ENCODE results near the gene IL17REL.
A peak's percentile ranks its signal among the peaks of the same experiment; 100 is the strongest.

The IL17REL gene

DNA sequence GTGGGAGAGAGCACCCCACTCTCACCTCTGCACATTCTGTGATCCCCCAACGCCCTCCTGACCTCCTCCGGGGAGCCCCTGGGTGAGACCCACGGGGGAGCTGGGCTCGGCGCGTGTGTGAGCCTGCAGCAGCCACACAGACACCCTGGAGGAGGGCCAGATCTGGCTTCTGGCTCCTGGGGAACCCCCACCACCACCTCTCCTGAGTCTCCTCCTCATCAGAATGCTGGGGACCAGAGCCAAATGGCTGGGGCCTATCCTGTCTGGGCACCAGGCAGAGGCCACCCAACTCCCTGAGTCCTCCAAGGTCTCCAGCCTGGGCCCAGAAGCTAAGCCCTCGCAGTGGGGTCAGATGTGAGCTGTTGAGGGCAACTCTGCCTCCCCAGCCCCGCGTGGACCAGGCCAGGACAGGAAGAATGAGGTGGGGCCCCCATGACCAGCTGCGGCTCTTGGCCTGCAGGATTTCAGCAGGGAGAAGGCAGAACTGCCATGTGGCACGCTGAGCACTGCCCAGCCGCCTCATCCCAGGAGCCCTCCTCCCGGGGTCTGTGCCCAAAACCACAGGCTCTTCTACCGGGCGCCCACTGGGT lies 57.5 kb downstream of the IL17REL start:
- DNase-seq = no peak

DNA sequence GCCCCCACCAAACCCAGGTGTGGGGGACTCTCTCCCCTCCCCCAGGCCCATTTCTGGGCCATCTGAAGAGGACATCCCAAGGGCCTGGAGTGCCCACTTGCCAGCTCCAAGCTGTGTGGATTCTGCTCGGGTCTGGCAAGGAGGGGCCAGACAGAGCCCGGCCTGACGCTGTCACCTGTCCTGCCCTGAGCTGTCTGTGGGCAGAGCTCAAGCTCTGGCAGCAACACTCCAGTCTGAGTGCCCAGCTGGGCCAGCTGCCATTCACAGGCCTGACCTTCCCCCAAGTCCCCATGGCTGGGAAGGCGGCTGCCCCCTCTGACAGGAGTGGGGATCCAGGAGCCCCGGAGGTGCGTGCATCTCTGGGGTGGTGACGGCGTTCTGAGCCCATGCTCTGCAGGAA lies 58.2 kb downstream of the IL17REL start:
- DNase-seq = no peak

DNA sequence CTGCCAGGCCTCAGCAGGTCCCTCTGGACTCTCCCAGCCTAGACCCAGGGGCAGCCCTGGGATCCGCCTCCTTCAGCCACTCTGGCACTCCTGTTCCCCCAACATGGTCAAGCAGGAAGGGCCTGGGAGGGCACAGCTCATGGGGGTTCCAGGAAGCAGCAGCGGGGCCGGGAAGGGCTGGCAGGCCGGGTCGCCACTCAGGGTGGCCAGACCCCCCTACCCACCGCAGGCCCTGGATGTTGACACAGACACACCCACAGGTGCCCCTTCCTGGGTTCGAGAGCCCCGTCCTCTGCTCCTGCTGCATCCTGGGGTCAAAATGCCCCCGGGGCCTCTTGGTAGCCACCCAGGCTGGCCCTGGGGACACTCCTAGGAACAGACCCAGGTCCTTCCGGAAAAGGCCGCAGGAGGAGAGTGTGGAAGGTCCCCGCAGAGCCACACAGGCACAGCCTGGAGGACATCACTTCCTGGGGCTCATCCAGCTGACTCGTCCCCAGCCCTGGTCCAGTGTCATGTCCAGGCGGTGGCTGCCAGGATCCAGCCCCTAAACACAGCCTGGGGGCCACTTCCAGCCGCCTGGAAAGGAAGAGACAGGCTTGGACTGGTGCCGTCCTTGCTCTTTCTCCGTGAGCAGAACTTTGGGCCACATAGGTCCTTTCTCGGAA lies 58.8 kb downstream of the IL17REL start:
- DNase-seq = no peak

DNA sequence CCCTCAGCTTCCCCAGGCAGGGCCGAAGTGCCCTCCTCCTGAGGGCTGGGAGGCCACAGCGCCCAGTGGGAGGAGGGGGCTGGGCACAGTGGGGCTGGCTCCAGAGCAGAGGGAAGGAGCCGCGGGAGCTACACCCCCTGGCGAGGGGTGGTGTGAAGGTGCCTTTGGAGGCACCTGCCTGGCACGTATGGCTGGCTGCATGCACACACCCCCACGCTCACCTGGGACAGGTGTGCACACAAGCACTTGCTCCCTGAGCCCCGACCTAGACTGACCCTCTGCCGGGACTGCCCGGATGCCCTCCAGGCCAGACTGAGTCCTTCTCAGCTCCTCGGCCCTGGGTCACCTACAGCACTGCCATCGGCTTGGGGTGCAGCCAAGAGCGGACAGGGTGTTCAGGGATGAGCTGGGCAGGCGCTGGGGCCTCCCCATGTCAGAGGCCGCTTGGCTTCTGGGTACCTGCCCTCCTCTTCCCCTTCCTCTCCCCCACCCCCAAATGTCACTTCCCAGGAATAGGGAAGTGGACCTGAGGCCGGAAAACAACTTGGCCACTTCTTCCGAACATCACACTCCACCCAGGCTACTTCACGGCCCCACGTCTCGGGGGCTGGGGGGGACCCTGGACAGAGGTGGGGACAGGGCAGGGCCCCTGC lies 59.4 kb downstream of the IL17REL start:
- no peak for DNase-seq

DNA sequence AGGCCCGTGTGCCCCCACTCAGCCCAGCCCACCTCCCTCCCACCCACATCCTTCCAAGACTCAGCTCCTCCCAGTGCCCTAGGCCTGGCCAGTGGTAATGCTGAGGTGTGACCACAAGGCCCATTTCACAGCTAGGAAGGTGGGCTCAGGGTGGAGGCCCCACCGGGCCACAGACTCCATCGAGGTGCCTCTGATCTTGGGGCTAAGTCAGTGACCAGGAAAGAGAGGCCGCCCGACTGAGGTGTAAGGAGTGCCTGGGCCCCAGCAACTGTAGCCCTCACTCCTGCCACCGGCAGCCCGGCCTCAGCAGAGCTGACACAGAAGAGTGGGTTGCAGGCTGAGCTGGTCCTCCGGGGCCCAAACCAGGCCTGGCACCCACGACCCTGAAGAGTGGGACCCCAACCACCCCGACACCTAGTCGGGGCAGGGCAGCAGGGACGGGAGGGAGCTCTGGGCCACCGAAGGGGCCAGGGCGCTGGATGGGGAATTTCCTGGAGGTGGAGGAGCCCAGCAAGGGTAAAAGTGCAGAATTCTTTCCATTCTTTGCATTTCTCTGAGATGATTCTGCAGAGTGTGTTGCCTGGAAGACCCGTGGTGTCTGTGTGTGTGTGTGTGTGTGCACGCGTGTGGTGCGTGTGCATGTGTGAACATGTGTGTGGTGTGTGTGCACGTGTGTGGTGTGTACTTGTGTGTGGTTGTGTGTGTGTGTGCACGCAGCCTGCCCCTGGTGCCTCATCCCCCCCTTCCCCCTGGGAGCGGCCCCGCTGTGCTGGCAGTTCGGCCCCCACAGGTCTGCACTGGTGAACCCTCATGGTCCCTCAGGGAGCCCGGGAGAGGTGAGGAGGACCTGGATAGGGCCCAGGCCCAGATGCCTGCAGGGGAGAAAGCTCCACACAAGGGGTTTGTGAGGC lies 60.3 kb downstream of the IL17REL start:
- DNase-seq = no peak

DNA sequence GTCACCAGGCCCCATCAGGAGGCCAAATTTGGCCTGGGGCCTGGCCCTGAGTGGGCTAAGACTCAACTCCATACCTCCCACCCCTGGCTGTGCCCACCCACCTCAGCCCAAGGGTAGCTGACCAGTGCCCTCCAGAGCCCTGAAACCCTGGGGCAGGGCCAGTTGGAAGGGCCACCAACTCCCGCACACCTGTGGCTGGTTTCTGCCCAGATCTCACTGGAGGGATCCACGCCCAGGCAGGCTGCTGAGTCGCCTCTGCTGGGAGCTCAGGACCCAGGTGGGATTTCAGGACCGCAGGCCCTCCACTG lies 60.9 kb downstream of the IL17REL start:
- no peak for DNase-seq

DNA sequence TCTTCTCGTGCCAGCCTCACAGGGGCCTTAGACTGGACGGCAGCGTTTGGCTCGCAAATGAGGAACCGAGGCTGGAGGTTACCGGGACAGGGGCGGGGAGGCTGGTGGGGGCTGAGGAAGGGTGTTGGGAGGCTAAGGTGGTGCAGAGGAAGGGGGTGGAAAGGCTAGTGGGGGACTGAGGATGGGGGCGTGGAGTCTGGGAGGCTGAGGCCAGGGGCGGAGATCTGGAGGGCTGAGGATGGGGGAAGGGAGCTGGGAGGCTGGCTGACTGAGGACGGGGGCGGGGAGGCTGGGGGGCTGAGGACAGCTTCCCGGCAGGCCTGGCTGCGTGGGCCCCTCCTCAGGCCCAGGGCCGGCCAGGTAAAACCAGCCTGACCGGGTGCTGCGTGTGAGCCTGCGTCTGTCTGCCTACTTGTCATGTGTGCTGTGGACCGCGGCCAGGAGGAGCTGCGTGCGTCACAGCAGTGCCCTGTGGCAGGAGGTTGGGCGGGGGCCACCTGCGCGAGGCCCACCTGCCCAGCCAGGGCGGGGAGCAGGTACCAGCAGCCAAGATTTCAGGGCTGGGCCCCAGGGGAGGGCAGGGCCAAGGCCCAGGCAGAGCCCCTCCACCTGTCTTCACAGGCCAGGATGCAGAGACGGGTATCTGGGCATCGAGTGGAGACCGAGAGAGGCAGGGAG lies 61.4 kb downstream of the IL17REL start:
- no peak for DNase-seq

DNA sequence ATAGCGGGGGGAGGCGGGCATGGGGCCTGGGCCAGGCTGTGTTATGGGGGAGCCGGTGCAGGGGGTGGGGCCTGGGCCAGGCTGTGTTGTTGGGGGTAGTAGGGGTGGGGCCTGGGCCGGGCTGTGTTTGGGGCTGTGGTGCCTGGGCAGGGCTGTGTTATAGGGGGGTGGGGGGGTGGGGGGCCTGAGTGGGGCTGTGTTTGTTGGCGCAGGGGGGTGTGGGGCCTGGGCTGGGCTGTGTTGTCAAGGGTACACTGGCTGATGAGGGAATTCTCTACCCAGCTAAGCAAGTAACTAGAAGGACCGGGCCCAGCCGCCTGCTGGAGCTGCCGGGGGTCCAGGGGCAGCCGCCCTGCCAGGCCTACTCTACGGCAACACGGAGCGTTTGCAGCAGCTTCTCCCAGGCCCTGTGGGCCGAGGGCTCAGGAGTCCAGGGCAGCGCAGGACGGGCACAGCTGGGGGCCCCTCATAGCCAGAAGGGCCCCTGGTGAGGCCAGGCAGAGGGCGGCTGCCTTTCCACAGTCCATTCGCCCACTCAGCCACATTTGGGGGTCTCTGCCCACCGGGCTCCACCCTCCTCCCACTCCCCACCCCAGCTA lies 62.1 kb downstream of the IL17REL start:
- DNase-seq = no peak

DNA sequence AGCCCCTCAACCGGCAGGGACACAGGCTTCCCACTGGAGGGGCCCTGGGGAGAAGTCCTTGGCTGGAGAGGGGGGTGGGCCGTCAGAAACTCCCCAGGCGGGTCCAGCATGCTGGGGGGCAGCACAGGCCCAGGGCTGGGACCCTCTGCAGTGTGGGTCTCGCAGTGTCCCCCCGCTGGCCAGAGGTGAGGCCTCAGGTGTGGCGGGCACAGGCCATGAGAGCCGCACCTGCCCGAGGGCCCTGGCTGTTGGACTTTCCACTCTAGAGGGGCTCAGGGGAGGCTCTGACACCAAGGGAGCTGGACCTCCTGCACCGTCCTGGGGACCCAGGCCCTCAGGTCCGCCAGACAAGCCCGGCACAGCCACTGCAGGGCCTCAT lies 62.7 kb downstream of the IL17REL start:
- DNase-seq = no peak

DNA sequence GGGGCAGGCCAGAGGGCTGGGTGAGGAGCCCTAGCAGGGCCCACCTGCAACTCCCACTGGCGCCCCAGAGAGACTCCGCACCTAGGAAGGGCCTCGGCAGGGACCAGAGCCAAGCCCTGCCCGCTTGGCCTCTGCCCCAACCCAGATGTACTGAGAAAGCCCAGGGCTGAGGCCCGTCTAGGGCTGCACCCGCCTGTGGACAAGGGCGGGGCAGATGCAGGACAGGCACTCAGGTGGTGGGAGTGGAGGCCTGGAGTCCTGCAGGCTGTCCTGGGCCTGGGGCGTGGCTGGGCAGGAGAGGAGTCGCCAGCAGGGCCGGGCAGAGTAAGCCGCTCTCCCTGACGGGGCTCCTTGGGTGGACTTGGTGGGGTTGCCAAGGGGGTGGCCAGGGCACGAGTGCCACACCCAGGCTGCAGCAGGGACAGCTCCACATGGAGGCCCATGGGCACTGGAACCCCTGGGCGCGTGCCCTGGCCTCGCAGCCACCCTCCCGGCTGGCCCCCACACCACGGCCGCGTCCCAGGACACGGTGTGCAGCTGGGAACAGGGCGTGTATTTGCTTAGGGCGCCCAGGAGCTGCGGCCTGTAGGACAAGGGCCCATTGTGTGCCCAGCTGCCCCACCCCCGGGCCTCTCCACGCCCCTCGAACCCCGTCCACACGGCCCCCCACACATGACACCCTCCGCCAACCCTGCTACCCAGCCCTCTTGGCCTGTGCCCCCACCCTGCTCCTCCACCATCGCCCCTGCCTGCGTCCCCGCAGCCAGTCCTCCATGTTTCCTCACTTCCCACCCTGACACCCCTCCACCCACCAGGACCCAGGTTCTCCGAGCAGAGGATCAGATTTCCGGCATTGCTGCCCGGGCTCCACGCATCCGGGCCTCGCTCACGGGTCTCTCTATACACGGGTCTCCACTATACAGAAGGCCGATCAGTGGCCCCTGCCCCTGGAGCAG lies 63.3 kb downstream of the IL17REL start:
- DNase-seq = no peak

DNA sequence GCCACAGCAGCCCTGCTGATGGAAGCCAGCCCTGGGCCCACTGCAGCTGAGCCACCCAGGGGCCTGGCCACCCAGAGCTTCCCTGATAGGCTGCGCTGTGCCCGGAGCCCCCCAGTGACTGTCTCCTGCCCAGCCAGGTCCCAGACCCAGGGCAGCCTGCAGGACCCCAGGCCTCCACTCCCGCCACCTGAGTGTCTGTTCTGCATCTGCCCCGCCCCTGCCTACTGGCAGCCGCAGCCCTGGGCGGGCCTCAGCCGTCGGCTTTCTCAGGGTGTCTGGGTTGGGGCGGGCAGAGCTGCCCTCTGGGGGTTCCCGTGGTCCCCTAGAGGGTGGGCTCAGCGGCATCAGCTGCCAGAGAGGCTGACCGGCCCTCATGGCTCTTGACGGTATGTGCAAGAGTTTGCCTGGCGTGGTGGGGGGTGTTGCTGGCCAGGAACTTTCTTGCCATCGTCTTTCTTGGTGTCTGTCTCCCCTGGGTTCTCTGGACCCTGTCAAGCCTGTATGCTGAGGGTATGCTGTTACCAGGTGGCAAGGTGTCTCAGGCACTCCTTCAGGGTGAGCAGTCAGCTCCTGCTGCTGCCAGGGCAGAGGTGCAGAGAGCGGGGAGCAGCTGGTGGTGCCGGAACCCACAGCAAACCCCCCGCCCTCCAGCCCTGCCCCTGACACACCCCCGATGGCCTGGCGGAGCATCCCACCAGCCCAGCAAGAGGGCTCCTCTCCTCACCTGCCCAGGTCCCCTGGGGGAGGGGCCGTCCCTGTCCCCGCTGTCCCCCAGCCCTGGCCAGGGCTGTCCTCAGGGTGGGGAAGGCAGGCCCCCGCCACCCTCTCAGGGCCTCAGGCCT lies 64.2 kb downstream of the IL17REL start:
- DNase-seq = no peak

DNA sequence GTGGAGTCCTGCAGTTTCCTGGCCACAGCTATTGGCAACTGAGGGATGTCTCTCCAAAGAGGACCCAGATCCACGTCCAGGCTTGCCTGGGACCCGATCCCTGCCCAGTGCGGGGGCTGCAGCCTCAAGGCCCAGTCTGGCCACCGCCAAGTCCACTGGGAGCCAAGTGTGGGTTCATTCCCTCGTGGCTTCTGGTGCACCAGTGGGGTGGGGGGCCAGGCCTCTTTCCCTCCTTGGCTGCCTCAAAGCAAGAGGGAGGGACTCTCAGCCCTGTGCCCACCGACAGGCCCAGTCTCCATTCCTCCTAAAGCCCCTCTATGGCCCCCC lies 65.3 kb downstream of the IL17REL start:
- no peak for DNase-seq

DNA sequence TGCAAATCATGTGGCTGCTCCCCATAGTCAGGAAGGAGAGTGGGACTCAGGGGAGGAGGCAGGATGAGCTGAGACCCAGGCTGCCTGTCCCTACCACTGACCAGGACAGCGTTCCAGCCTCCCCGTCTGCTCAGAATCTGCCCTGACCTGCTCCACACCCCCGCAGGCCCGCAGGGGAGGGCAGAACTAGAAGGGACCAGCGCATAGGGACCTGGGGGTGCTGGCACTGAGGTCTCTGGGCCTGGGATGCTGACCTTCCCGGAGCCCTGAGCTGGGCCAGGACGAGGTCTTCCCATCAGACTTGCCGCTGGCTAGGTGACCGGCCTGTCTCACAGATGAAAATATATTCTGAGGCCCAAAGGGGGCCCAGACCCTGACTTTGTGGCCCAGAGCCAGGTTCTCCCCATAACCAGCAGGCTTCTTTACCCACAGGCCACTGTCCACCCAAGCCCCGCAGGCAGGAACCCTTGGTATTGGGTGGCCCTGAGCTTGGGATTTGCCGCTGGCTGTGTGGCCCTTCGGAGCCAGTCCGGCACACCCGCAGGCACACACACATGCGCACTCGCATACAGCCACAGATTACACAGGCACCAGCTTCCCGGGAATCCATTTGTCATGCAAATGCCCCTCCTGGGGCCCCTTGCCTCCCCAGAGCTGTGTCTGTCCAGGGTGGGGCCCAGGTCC lies 65.8 kb downstream of the IL17REL start:
- no peak for DNase-seq

DNA sequence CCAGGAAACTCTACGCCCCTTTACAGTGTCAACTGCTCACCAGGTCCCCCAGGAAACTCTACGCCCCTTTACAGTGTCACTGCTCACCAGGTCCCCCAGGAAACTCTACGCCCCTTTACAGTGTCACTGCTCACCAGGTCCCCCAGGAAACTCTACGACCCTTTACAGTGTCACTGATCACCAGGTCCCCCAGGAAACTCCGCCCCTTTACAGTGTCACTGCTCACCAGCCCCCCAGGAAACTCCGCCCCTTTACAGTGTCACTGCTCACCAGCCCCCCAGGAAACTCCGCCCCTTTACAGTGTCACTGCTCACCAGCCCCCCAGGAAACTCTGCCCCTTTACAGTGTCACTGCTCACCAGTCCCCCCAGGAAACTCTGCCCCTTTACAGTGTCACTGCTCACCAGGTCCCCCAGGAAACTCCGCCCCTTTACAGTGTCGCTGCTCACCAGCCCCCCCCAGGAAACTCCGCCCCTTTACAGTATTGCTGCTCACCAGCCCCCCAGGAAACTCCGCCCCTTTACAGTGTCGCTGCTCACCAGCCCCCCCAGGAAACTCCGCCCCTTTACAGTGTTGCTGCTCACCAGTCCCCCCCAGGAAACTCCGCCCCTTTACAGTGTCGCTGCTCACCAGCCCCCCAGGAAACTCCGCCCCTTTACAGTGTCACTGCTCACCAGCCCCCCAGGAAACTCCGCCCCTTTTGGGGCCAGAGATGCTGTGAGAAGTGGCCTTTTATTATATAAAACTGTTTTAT lies 67.3 kb downstream of the IL17REL start:
- peak; percentile 86 for DNase-seq

All from CD4-positive, alpha-beta T cell treated with Interferon alpha-2 for 1 hour (primary cell).